GM19452 (cell line): ENCODE results near the gene CACNA2D3.

ENCODE experiments used
- ATAC-seq: cut with Tn5 transposase; IDR thresholded peaks from one replicate; pipeline ENCODE4 v1.9.1; 2021; ENCODE audit not compliant: unreplicated experiment

Gene CACNA2D3

DNA sequence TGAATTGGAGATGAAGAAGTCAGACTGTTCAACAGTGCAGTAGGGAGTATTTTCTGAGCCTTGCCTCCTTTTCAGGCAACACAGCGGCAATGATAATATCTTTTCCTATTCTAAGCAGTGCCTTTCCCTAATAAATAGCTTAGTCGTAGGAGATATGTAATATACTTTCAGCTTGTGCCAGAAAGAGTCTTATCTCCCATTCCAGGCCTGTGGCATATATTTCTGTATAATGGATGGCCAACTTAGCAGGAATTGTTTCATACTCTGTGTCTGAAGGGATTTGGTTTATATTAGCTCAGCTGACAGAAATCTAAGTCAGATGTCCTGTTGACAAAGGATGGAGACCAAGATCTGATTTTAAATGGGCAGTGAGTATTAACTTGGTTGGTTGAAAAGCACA is 397.1 kb downstream of the CACNA2D3 start:
- no peak for ATAC-seq

DNA sequence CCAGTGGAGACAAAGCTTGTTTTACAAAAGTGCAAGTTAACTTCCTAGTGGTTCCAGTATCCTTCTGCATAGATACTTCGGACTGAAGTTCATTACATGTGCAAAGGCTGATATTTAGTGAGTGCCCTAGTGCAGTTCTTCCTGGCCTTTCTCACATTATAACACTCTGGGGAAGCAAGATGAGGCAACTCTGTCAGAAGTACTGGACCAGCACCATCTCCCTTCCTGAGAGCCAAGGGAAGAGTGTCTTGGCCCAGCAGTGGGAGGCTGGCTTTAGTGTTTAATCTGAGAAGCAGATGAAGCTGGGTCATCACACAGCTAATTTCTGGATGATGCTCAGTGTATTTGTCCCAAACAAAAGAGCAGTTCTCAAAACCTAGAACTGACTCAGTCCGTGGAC is 397.7 kb downstream of the CACNA2D3 start:
- no peak for ATAC-seq

DNA sequence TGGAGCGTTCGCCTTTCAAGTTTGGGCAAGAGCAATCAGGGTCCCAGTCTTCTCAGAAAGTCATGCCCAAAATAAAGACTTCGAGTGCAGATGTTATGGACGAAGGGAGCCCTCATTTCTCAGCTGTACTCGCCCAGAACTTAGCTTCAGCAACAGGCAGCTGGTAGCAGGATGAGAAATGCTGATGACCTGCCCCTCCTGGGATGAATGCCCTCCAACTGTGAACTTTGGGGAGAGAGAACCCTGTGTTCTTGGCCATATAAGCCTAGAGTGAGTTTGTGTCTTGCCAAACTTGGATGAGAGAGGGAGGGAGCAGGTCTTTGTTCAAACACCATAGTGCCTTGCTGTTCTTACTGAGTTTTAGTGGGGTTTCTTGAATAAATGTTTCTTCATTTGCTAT is 405.2 kb downstream of the CACNA2D3 start:
- ATAC-seq = no peak

DNA sequence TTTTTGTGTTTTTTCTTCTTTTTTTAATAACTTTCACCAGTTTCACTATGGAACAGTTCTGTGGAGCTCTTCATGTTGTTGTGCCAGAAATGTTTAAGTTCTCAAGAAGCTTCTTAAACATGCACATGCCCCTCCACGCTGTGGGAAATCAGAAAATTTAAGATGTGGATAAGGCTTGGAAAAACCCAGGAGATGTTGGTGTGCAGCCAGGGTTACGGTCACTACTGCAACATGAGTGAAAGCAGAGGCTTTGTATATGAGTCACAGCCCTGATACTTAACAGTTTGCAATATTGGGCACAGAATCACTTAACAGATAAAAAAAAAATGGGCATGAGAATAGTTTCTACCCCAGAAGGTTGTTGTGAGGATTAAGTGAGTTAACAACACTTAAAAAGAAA is 405.6 kb downstream of the CACNA2D3 start:
- ATAC-seq = no peak

DNA sequence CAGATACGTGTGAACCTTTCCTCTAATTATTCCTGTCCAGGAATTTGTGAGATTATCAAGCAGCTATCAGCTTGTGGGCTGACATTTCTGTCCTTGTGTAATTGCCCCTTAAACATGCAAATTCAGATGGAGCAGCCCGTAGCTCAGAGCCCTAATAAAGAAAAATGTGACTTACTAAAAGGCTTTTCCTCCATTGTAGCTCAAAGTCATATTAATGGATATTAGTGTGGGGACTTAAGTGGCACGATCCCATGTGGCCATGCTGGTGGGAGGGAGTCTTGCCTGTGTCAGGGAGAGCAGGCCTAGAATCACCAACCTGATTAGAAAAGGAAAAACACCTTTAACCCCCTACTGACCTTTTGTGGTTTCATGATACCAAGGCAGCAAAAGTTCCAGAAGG is 406.3 kb downstream of the CACNA2D3 start:
- ATAC-seq = no peak

DNA sequence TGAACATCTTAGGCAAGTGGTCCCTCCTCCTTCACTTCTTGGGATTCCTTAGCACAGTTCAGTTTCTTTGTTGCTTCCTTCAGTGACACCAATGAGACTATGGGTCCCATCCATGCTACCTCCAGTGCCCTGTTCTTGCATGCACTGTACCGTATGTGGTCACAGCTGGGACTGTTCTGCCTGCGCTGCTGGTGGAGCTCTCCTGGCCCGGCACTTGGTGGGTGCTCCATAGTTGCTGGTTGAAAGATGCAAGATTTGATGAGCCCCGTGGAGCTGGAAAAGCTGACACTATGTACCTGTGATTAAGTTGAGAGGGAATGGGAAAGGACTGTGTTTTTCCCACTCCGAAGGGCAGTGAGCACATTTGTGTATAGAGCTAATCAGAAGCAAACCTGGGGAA is 407.7 kb downstream of the CACNA2D3 start:
- no peak for ATAC-seq

DNA sequence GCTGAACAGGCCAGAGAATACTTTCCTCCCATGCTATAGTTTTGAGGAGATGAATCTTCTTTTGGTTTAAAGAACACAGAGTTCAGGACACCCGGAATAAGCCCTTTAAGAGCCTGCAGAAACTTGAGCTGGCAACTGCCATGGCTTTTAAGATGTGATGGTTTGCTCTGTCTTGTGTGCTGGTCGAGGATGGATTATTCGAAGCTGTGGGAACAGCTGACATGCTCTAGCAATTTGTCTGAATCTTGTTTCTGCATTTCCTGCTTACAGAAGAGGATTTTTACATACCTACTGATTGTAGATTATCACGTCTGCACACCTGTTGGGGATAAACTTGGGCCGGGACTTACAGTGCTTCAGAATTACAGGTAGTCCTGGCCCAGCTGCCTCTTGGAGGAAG is 408.6 kb downstream of the CACNA2D3 start:
- no peak for ATAC-seq

DNA sequence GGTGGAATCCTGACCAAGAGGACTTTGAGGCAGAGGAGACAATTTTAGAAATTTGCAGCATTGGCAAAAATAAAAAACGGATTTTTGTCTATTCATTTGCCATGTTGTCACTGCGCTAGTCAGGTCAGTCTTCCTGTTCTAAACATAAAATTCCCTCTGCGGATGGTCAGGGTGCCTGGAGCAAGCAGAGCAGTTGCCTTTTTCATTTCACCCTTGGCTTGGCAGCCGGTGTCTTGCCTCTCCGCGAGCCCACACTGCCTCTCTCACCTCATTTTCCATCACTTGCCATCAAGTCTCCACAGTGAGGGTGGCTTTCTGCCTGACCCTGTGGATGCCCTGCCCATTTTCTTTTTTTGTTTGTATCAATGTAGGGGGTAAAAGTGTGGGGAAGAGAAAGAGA is 409.4 kb downstream of the CACNA2D3 start:
- no peak for ATAC-seq

DNA sequence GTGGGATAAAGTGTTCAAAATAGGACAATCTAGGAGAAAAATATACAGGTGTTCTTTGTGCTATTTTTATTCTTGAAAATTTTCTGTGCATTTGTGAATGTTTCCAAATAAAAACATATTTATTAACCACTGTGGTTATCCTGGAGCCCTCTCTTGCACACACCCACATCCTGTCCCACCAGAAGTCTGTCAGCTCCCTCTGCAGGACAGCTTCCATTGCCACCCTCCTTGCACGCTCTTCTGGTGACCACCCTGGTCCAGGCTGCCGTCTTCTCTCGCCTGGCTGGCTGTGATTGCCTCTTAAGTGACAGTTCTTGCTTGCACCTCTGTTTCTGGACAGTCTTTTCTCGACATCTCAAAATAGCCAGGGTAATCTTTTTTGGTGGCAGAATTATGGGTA is 411.5 kb downstream of the CACNA2D3 start:
- ATAC-seq = no peak

DNA sequence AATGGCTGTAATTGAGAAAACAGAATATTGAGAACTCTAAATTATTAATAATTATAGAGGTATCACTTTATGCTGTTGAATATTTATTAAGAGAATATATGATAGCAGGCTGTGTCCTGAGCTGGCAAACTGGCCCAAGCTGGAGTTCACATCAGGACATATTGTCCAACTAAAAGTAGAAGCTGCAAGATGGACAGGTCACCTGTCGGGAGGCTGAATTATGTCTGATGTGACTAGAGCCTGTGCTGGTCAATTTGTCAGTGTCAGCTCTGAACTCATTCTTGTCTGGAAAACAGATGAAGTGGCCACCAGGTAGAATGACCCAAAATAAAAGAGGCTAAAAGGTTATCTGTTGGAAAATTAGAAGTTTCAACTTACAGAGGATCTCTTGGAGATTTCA is 413.3 kb downstream of the CACNA2D3 start:
- no peak for ATAC-seq

DNA sequence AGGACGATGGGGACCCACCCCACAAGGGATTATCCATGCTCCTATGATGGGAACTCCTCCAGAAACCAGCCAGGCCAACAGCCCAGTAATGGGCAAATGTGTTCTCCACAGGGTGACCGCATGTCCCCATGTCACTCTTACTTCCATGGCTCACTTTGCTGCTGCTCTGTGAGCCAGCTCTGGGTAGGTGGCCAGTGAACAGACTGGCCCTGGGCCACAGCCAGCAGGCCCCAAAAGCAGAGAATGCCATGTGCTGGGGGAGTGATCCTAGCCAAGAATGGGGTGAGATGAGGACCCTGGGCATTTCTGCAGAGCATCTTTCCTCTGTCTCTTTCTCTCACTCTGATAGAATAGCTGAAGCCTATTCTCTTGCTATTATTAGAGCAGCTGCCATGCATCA is 414.1 kb downstream of the CACNA2D3 start:
- ATAC-seq = no peak

DNA sequence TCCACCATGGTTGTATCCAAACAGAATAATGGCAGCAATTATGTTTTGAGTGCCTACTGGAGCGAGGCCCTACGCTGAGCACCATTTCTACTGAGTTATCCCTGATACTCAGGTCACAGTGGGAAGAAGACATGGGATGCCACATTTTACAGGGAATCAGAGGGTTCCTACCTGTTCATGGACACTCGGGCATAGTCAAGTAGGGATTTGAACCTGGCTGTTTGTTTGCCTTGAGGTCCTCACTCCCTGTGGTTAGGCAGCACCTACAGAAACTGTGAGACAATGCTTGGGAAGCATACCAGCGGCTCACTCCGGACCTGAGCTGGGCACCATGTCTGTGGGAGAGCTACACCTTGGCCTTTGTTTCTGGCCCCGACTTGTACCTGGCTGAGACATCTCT is 415.2 kb downstream of the CACNA2D3 start:
- ATAC-seq = no peak

DNA sequence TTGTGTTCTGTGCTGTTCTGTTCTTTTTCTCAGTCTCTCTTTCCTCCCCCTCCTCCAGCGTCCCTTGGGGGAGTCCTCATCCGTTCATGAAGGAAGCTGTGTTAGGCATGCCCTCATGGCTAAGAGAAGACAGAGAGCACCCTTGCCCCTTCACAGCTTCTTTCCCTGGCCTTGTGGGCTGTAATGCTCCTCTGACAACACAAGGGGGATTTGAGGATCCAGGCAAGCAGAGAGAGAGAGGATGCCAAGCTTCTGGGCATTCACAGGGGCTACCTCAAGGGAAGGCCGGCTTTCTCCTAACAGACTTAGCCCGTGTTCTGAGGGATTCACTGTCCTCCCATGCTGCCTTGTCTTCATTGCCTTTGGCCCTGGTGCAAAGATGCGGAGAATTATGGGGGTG is 416.0 kb downstream of the CACNA2D3 start:
- no peak for ATAC-seq

DNA sequence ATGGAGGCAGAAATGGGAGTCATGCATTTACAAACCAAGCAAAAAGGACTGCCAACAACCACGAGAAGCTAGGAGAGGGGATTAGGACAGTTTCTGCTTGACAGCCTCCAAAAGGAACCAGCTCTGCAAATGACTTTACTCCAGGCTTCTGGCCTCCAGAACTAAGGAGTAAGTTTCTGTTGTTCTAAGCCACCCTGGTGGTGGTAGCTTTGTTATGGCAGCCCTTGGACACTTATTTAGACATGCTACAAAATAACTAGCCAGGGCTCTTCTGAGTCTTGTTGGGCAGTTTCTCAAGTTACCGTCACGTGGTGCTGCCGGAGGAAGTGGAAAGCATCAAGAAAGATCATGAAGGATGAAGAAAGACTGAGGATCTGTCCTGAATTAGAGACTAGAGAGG is 419.0 kb downstream of the CACNA2D3 start:
- ATAC-seq = no peak

DNA sequence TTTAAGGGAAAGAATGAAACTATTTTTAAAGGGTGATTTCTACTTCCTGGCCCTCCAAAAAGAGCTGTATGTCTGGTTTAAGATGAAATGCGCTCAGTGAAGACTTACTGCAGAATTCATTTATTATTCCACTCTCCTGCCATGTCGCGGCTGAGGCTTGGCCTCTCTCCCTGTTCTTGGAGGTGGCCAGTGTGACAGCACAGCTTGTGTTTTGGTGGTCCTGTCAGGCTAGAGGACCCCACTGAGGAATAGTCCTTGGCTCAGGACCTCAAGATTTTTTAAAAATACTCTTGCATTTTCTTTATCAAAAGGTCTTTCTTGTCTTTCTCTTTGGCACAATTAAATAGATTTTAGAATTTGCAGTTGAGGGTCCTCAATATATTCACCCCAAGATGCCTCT is 421.1 kb downstream of the CACNA2D3 start:
- ATAC-seq = no peak

DNA sequence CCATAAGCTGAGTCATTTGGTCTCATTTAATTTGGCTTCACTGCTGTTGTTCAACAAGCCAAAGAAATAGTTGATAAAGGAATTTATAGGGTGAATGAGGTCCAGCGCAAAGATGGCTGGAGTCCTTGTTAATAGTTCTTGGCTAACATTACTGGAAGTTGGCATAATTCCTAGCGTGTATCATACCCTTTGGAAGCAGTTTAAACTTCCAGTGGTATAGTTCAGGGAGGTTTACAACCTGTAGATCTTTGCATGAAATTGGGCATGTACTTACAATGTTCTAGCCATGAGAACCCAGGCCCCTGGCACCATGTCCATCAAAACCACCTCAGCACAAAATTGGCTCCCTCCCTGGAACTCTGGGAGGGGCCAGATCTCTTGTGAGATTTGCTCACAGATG is 424.7 kb downstream of the CACNA2D3 start:
- ATAC-seq = no peak

DNA sequence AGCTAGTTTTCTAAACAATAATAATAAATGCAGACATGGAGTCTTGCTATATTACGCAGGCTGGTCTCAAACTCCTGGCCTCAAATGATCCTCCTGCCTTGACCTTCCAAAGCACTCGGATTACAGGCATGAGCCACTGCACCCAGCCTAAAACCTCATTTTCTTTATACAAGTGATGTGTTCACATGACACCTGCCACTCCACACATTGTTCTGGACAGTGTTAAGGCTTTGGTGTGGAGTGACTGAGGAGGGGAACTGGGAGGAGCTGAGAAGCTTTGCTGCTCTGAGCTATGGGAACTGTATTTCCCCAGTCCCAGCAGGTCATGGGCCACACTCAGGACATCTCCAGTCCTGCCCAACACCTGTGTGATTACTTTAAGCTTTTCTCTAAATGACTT is 425.5 kb downstream of the CACNA2D3 start:
- no peak for ATAC-seq

DNA sequence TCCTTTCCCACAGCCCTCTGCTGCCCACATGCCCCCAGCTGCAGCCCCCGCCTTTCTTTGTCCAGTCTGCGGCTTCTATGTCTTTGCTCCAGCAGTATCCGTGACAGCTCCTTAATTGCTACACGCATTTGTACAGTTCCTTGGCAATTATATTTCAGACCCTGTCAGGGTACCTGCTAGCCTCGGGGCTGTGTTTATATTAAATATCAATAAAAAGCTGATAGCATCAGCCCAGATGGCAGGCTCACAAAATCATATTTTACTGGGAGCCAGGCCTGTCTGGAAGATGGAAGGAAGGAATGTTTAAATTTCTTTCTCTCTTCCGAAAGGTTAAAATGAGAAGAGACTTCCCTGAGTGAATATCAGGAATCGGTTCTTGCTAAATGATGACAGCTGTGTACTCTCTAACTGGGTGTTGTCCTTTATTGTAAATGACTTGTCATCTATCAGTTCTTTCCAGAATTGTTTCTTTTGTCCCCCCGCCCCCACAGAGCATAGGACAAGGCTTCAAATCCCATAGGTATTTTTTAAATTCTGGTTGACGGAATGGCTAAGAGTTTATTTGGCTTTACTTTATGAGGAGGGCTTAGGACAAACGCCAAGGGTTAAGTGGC is 427.4 kb downstream of the CACNA2D3 start:
- no peak for ATAC-seq

DNA sequence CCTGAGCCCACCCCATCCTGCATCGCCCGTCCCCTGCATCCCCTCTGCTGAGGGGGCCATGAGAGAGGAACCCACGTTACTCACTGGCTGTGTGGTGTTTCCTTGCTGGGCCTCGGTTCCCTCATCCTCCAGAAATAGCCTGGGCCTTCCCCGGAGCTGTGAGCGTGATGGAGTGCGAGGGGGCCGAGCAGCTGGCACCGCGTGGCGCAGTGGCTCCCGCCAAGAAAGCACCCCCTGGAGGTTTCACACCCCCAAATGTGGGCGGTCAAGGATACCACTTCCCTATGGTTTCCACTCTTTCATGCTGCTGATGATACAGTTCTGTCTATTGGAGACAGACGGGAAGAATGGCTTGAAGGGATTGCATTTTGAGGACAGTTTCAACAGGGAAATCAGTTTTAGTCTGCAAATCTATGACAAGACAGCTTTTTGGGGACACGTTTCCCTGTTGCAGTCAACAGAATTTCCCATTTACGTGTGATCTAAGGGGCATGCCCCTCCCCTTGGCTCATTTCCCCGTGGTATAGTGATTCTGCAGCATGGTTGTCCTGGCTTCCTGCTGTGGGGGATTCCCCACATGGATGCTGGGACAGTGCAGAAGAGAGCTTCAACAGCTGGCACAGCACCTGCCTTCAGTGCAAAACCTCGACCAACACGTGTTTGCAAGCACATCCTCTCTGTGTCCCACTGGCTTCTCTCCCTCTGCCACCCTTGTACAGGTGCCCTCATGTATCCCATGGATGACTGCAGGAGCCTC is 428.0 kb downstream of the CACNA2D3 start:
- ATAC-seq = no peak

DNA sequence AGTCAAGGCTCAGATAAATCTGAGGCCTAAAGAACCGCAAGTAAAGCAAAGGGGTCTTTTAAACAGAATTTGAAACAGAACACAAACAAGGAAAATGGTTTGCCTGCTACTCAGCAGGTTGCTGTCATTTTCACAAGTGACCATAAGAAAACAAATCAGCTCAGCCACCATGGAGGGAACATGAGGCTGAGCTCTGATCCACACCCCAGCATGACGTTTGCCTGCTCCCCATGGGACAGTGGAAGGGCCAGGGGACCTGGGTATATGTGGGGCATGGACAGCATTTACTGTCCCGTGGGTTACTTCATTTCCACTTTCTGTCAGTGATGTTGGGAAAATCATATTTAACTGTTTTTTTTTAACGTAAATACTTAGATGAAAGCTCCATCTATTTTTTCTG is 434.3 kb downstream of the CACNA2D3 start:
- ATAC-seq = no peak

DNA sequence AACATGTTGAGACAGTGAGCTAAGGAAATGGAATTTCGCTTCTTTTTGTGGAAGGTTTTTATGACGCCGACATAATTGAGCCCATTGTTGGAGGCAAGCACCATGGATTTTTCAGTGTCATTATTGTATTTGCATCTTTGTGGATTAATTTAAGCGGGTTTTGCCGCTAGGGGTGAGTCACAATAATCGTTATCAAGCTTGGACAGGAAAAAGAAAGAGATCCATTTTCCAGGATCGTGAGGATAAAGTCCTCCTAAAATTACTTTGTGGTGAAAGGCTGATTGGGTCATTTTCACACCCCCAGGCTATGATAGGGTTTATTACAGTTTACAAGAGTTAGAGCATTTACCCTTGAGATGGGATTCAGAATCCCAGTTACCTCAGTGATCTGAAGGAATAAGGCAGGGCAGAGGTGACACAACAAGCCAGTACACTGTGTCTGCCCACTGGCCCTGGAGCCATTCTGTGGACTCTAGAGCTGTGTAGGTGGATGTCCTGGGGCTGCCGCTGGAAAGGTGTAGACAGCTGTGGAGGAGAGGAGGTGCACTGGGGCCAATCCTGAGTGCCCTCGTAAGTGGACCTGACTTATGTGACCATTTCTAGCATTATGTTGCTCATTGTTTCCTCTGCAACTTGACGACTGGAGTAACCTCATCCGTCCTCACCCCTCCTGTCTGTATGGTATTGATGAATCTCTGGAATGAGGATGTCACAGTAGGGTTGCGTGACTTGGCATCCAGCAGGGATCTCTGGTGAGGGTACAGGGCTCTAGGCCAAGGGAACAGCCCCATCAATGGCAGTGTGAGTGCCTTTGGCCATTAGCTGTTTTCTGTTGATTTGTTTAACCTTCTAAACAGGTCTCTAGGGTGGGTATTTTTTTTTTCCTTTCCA is 435.4 kb downstream of the CACNA2D3 start:
- ATAC-seq = no peak
